ENCODE measurements around the gene PSMB10.

DNA sequence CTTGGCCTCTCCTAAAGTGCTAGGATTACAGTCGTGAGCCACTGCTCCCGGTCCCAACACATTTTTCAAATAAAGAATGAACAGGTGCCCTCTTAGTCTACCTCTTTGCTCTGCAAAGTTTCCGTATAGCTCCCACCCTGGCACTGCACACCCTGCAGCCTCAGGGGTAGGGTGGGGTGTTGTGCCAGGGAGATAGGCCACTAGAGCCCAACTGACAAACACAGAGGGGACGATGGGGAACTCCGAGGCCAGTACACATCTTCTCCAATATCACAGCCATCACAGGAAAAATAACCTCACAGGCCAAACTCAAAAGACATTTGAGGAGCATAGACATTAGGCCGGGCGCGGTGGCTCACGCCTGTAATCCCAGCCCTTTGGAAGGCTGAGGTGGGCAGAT is 34.5 kb upstream of the PSMB10 start:
- TF ChIP-seq, protein P1, sequence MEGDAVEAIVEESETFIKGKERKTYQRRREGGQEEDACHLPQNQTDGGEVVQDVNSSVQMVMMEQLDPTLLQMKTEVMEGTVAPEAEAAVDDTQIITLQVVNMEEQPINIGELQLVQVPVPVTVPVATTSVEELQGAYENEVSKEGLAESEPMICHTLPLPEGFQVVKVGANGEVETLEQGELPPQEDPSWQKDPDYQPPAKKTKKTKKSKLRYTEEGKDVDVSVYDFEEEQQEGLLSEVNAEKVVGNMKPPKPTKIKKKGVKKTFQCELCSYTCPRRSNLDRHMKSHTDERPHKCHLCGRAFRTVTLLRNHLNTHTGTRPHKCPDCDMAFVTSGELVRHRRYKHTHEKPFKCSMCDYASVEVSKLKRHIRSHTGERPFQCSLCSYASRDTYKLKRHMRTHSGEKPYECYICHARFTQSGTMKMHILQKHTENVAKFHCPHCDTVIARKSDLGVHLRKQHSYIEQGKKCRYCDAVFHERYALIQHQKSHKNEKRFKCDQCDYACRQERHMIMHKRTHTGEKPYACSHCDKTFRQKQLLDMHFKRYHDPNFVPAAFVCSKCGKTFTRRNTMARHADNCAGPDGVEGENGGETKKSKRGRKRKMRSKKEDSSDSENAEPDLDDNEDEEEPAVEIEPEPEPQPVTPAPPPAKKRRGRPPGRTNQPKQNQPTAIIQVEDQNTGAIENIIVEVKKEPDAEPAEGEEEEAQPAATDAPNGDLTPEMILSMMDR (IDR thresholded peaks at IDR 0.05): no peak
- TF ChIP-seq POLR2AphosphoS5 (IDR thresholded peaks at IDR 0.05): no peak
- no peak for TF ChIP-seq POLR2A (IDR thresholded peaks at IDR 0.05)
